Measurements from ENCODE around the gene LYSMD1.
A peak's percentile ranks its signal among the peaks of the same experiment; 100 is the strongest.

The LYSMD1 gene

GRCh38 chr1:151137789-151138188, 27.9 kb downstream of the LYSMD1 start:
- no peak overlapping the region for H3K4me2 ChIP-seq
- no peaks in the 10 kb centered on the region for H3K36me3 ChIP-seq (ENCODE audit: insufficient read depth)
- H3K79me2 ChIP-seq (ENCODE audit: insufficient read depth, low read depth): no peaks in the 10 kb centered on the region
- peaks cover 7% of the 10 kb centered on the region for H3K4me1 ChIP-seq (ENCODE audit: low read depth, poor library complexity, severe bottlenecking)
- no peak for TF ChIP-seq CTCF (conservative IDR thresholded peaks at IDR 0.05; ENCODE audit: low read depth, low read length)
- no peaks in the 10 kb centered on the region for H4K20me1 ChIP-seq (ENCODE audit: insufficient read depth)
- H2AFZ ChIP-seq (ENCODE audit: low read depth): no peak overlapping the region
- no peak overlapping the region for H3K9ac ChIP-seq
- H3K4me3 ChIP-seq (IDR thresholded peaks at IDR 0.05; ENCODE audit: insufficient read depth, low read depth, low read length): no peak overlapping the region
- peaks cover 6% of the 10 kb centered on the region; the same call in 1 of the 2 replicates for H3K27me3 ChIP-seq (ENCODE audit: insufficient read depth, low read depth)
- H3K27ac ChIP-seq: no peak overlapping the region

- Histone ChIP-seq H3K4me2 (no peak overlapping the region), H3K4me3 (IDR thresholded peaks at IDR 0.05; ENCODE audit: insufficient read depth, low read depth, low read length) (no peak overlapping the region), H3K36me3 (ENCODE audit: insufficient read depth) (no peaks in the 10 kb centered on the region)
These were observed 30.0 kb downstream of the LYSMD1 start for GRCh38 chr1:151135433-151136385.

GRCh38 chr1:151134991-151135390, 30.7 kb downstream of the LYSMD1 start:
- Histone ChIP-seq H3K9ac (no peak overlapping the region), H3K4me3 (IDR thresholded peaks at IDR 0.05; ENCODE audit: insufficient read depth, low read depth, low read length) (no peak overlapping the region), H3K4me2 (no peak overlapping the region), H2AFZ (ENCODE audit: low read depth) (no peak overlapping the region), H3K4me1 (ENCODE audit: low read depth, poor library complexity, severe bottlenecking) (peaks cover 7% of the 10 kb centered on the region), H3K79me2 (ENCODE audit: insufficient read depth, low read depth) (no peaks in the 10 kb centered on the region), H4K20me1 (ENCODE audit: insufficient read depth) (no peaks in the 10 kb centered on the region), H3K36me3 (ENCODE audit: insufficient read depth) (no peaks in the 10 kb centered on the region), H3K27ac (no peak overlapping the region), H3K27me3 (ENCODE audit: insufficient read depth, low read depth) (no peaks in the 10 kb centered on the region)
- TF ChIP-seq CTCF (conservative IDR thresholded peaks at IDR 0.05; ENCODE audit: low read depth, low read length): no peak

More at GRCh38 chr1:151135433-151136385, 30.0 kb downstream of the LYSMD1 start:
- TF ChIP-seq CTCF (conservative IDR thresholded peaks at IDR 0.05; ENCODE audit: low read depth, low read length): peak; percentile 40; the same call in 1 of the 2 replicates
- Histone ChIP-seq H4K20me1 (ENCODE audit: insufficient read depth) (no peaks in the 10 kb centered on the region), H3K4me1 (ENCODE audit: low read depth, poor library complexity, severe bottlenecking) (peaks cover 7% of the 10 kb centered on the region), H3K27me3 (ENCODE audit: insufficient read depth, low read depth) (no peaks in the 10 kb centered on the region), H3K79me2 (ENCODE audit: insufficient read depth, low read depth) (no peaks in the 10 kb centered on the region), H3K9ac (no peak overlapping the region), H3K27ac (no peak overlapping the region), H2AFZ (ENCODE audit: low read depth) (no peak overlapping the region)

DNA sequence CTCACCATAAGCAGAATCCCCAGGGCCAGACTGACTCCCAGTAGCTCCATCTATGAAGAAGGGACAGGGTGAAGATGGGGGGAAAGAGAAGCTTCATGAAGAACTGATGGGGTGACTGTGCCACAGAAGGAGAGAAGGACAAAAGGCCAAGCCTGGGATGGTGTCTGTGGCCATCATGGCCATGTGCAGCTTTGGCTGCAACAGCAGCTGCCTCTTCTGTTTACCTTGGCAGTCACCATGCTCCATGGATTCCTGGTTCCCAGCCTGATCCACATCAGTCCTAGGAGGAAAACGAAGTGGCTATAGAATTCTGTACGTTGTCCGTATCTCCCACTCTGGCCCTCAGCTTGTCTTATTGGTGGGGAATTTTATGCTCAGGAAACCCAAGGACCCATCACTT, 31.3 kb downstream of the LYSMD1 start:
- Histone ChIP-seq H4K20me1 (ENCODE audit: insufficient read depth) (no peaks in the 10 kb centered on the region), H3K79me2 (ENCODE audit: insufficient read depth, low read depth) (no peaks in the 10 kb centered on the region)

More for the DNA sequence above, 31.3 kb downstream of the LYSMD1 start:
- Histone ChIP-seq H3K36me3 (ENCODE audit: insufficient read depth) (no peaks in the 10 kb centered on the region), H2AFZ (ENCODE audit: low read depth) (no peak overlapping the region), H3K4me2 (no peak overlapping the region), H3K27me3 (ENCODE audit: insufficient read depth, low read depth) (no peaks in the 10 kb centered on the region), H3K9ac (no peak overlapping the region), H3K4me1 (ENCODE audit: low read depth, poor library complexity, severe bottlenecking) (peaks cover 7% of the 10 kb centered on the region), H3K27ac (no peak overlapping the region), H3K4me3 (IDR thresholded peaks at IDR 0.05; ENCODE audit: insufficient read depth, low read depth, low read length) (no peak overlapping the region)
- no peak for TF ChIP-seq CTCF (conservative IDR thresholded peaks at IDR 0.05; ENCODE audit: low read depth, low read length)
